IPS-15b (cell line): ENCODE results near the gene DIAPH2.

Experiments
- H3K27me3 ChIP-seq: one replicate; pipeline ENCODE4 v1.6.1; 2013; ENCODE audit warnings: low read length; ENCODE audit not compliant: control insufficient read depth, insufficient read depth
- H3K36me3 ChIP-seq: one replicate; pipeline ENCODE4 v1.6.1; 2013; ENCODE audit warnings: low read length; ENCODE audit not compliant: control insufficient read depth, insufficient read depth
- H3K4me1 ChIP-seq: one replicate; pipeline ENCODE4 v1.6.1; 2013; ENCODE audit warnings: mild to moderate bottlenecking, low read length; ENCODE audit not compliant: control insufficient read depth, insufficient read depth
- H3K4me3 ChIP-seq: one replicate; pipeline ENCODE4 v1.5.1; 2013; ENCODE audit warnings: low read depth, low read length
- H3K9ac ChIP-seq: one replicate; pipeline ENCODE4 v1.6.1; 2013; ENCODE audit warnings: low read depth, mild to moderate bottlenecking, low read length
- H3K9me3 ChIP-seq: one replicate; pipeline ENCODE4 v1.6.1; 2013; ENCODE audit warnings: mild to moderate bottlenecking, low read length; ENCODE audit not compliant: control insufficient read depth, insufficient read depth

DIAPH2 gene

DNA sequence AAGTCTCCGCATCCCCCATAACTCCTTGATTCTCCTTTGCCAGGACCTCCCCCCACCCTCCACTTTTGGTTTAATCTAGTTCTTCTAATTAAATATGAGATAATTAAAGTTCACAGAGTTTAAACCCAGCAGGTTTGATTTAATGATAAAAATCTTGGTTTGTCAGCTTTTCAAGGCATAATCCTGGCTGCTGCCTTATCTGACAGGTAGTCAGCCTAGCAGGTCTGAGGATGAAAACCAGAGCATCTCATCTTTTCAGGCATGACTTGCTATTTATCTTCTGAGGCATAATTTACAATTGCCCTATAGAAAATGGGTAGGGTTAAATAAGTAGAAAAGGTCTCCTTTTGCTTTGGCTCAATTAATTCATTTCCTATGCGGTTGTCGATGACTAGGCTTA lies 790.3 kb downstream of the DIAPH2 start:
- Histone ChIP-seq H3K9me3 (no peaks in the 10 kb centered on the region), H3K4me3 (no peak overlapping the region), H3K27me3 (no peaks in the 10 kb centered on the region), H3K4me1 (no peaks in the 10 kb centered on the region), H3K36me3 (no peaks in the 10 kb centered on the region), H3K9ac (no peak overlapping the region)

DNA sequence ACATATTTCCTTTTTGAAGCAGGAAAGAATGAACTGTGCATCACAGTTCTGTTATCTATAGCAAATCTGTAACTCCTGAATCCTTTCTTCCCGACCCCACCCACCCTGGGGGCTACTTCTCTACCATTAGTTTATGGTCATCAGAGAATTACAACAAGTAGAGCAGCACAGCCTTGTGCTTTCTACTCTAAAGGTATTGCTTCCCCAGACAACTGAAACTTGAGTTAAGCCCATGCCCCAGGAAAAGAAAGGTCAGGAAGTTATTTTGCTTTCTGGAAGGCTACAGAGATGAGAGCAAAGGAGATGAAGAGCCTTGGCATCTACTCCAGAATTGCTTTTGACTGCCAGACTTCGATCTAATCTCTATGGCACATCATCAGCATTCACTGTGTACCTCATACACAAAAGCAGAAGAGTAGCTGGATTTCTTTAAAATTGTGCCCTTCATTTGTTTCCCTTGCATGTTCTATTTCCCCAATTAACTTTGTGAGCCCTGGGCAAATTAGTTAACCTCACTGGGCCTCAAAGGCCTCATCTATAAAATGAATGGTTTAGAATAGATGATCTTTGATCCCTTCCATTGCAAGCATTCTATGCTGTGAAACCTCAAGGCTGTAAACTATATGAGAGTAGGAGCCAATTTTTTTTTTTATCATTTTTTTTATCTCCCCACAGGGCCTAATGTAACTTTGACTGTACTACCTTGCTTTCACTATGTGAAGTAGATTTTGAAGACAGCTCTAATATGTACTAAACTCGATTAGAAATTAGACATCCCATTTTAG lies 794.7 kb downstream of the DIAPH2 start:
- H3K36me3 ChIP-seq: no peaks in the 10 kb centered on the region
- no peaks in the 10 kb centered on the region for H3K27me3 ChIP-seq
- H3K9me3 ChIP-seq: no peaks in the 10 kb centered on the region
- H3K4me1 ChIP-seq: peaks cover 22% of the 10 kb centered on the region
- no peak overlapping the region for H3K9ac ChIP-seq
- no peak overlapping the region for H3K4me3 ChIP-seq

DNA sequence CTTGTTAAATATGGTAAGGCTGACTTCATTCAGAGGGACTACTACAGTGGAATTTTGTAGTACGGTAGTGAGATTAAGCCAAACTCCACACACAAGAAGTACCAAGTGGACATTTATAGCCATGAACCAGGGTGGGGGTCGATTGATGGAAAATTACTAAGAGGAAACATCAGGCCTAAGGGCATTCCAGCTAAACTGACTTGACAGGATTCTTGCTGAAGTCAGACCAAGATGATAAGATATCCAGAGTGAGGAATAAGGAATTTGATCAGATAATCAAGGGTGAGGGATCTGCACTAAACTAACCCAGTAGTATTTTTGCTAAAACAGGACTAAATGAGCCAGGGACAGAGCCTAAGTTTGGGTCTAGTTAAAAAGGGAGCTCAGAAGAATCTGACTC lies 796.6 kb downstream of the DIAPH2 start:
- H3K9me3 ChIP-seq: no peaks in the 10 kb centered on the region
- H3K27me3 ChIP-seq: no peaks in the 10 kb centered on the region
- no peaks in the 10 kb centered on the region for H3K36me3 ChIP-seq
- no peak overlapping the region for H3K9ac ChIP-seq
- peaks cover 22% of the 10 kb centered on the region for H3K4me1 ChIP-seq
- no peak overlapping the region for H3K4me3 ChIP-seq

DNA sequence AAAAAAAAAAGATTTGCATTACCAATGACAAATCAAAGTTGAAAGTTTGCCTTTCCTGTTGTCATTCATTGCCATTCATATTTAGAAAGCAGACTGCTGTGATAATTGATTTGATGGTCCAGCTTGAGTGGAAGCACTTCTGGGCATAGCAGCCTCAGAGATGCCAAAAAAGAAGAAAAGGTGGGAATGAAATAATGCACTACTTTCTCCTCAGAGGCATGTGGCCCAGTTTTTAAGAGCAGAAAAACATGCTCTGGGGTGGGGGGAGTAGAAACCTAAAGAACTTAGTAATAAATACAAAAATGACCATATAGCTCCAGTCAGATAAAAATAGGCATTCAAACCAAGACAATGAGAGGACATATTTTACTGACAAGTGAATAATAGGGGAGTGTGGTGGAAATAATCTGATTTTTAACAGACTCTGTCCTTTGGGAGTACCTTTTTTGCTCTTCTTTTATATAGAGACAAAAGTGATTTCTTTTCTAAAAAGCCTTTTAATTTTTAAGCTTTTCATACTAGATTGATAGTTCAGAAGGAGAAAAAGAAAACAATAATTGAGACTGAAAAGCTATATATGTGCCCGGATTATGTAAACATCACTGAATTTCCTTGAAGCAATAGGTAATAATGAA lies 798.1 kb downstream of the DIAPH2 start:
- no peaks in the 10 kb centered on the region for H3K9me3 ChIP-seq
- no peak overlapping the region for H3K9ac ChIP-seq
- no peaks in the 10 kb centered on the region for H3K27me3 ChIP-seq
- H3K4me1 ChIP-seq: peaks cover 22% of the 10 kb centered on the region
- no peaks in the 10 kb centered on the region for H3K36me3 ChIP-seq
- no peak overlapping the region for H3K4me3 ChIP-seq

DNA sequence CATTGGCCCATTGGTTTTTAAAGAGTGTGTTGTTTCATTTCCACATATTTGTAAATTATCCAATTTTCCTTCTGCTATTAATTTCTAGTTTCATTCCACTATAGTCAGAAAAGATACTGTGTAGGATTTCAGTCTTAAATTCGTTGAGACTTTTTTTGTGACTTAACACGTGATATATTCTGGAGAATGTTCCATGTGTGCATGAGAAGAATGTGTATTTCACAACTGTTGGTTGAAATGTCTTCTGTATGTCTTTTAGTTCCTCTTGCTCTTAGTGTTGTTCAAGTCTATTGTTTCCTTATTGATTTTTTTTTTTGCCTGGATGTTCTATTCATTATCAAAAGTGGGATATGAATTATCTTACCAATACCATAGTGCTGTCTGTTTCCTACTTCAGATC lies 806.0 kb downstream of the DIAPH2 start:
- Histone ChIP-seq H3K9ac (no peak overlapping the region), H3K4me1 (no peaks in the 10 kb centered on the region), H3K36me3 (no peaks in the 10 kb centered on the region), H3K9me3 (no peaks in the 10 kb centered on the region), H3K27me3 (no peaks in the 10 kb centered on the region), H3K4me3 (no peak overlapping the region)

DNA sequence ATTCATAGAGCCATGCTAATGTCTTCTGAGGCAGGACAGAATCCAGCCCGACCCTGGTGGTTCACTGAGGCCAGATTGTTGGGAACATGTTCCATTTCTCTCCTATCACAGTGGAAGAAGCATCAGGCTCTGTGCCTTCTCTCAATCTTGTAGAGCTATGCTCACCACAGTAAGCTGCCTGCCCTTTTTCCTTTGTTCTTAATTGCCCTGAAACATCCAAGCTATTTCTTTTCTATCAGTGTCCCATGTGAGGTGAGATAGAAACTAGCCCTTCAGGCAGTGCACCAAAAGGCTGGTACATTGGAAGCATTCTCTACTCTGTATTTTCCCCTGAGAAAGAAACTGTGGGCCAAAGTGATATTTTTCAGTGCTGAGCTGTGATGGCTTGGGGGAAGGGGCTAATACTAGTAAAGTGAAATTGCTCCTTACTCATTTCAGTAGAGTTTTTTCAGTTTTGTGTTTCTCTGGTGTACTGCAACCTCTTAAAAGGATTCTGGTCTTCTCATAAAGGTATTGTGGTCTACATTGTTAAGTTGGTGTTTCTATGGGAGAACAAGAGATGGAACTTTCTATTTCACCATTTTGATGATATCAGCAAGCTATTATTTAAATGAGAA lies 810.2 kb downstream of the DIAPH2 start:
- Histone ChIP-seq H3K4me3 (no peak overlapping the region), H3K36me3 (no peaks in the 10 kb centered on the region), H3K9ac (no peak overlapping the region), H3K9me3 (no peaks in the 10 kb centered on the region), H3K4me1 (no peaks in the 10 kb centered on the region), H3K27me3 (no peaks in the 10 kb centered on the region)

DNA sequence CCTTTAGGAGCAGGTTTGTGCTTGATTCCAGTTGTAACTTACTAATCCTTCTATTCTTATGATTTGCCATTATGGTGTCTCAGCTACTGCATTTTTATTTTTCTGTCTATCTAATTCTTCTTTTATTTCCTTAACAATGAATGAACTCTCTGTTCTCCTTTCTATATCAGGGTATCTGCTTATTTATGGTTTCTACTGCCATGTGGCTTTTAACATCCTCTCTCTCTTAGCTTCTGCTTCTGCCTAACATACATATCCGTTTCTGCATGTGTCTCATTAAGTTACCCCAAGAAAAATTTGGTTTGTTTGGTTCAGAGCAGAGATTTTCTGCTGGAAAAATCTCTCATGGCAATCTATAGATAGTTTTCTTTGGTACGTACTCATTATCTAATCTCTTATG lies 813.5 kb downstream of the DIAPH2 start:
- H3K9ac ChIP-seq: no peak overlapping the region
- H3K27me3 ChIP-seq: no peaks in the 10 kb centered on the region
- no peaks in the 10 kb centered on the region for H3K36me3 ChIP-seq
- no peaks in the 10 kb centered on the region for H3K9me3 ChIP-seq
- H3K4me3 ChIP-seq: no peak overlapping the region
- H3K4me1 ChIP-seq: peaks cover under 1% of the 10 kb centered on the region

DNA sequence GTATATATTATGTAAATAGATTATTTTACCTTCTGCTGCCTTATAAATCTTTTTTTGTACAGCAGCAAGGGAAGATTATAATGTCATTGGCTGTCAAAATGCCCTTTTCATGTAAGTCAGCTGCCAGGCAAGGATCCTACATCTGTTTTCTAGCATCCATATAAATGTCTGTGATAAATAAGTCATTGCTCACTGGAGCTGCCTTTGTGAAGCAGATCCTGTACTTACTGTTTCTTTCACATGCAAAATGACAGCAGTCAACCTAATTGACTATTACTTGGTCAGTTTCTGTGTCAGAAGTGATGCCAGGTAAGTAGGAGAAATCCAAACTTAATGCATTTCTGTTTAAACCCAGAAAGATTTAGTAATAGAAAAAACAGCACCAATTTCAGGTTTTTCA lies 819.8 kb downstream of the DIAPH2 start:
- Histone ChIP-seq H3K27me3 (no peaks in the 10 kb centered on the region), H3K9me3 (no peaks in the 10 kb centered on the region), H3K4me1 (peaks cover 23% of the 10 kb centered on the region), H3K9ac (no peak overlapping the region), H3K36me3 (no peaks in the 10 kb centered on the region), H3K4me3 (no peak overlapping the region)

DNA sequence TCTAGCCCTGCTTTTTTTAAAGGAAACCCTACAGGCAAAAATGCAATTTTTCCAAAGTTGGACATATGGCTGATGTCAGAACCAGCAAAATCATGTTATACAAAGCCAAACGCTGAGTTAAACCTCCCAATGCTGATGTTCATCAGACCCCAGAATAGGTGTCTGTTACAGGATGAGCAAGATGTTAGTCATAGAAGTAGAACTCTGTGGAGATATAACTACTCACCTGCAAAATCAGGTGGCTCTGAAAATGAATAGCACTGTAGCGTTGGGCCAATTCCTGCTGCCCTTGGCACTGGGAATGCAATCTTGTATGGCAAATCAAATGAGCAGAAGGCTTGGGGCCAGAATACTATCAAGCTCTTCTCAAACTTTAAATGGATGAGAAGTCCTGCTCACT lies 833.1 kb downstream of the DIAPH2 start:
- Histone ChIP-seq H3K9me3 (no peaks in the 10 kb centered on the region), H3K36me3 (no peaks in the 10 kb centered on the region), H3K4me3 (no peak overlapping the region), H3K27me3 (no peaks in the 10 kb centered on the region), H3K4me1 (peaks cover 2% of the 10 kb centered on the region), H3K9ac (no peak overlapping the region)

DNA sequence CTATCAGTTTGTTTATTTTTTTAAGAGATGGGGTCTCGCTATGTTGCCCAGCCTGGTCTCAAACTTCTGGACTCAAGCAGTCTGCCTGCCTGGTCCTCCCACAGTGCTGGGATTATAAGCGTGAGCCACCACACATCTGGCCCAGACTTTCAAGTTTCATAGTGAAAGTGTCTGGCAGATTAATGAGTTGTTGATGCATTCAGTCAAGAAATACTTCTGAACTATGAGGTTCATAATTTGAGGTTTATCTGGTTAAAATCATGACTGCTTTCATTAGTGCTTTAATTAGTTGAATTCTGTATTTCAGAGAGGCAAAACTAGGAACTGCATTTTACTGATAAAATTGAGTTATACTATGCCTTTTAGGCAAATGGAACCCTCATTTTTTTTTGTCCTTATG lies 837.7 kb downstream of the DIAPH2 start:
- Histone ChIP-seq H3K9ac (no peak overlapping the region), H3K36me3 (no peaks in the 10 kb centered on the region), H3K27me3 (no peaks in the 10 kb centered on the region), H3K4me3 (no peak overlapping the region), H3K9me3 (no peaks in the 10 kb centered on the region), H3K4me1 (no peaks in the 10 kb centered on the region)

DNA sequence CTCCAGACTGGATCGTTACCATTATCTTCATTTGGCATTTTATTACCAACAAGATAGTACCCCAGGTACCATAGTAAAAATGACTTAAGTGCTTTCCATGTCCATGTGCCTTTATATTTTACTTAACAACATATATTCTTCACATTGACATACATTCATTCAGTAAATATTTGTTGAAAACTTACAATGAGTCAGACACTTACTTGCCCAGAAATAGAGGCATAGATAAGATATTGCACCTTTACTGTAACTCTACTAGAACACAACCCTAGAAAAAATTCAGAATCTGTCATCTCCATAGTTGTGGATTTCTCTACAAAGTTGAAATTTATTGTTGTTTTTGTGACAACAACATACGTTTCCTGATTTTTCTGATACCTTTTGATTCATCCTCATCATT lies 839.7 kb downstream of the DIAPH2 start:
- H3K36me3 ChIP-seq: no peaks in the 10 kb centered on the region
- no peak overlapping the region for H3K4me3 ChIP-seq
- H3K4me1 ChIP-seq: no peaks in the 10 kb centered on the region
- no peaks in the 10 kb centered on the region for H3K9me3 ChIP-seq
- H3K27me3 ChIP-seq: no peaks in the 10 kb centered on the region
- no peak overlapping the region for H3K9ac ChIP-seq

DNA sequence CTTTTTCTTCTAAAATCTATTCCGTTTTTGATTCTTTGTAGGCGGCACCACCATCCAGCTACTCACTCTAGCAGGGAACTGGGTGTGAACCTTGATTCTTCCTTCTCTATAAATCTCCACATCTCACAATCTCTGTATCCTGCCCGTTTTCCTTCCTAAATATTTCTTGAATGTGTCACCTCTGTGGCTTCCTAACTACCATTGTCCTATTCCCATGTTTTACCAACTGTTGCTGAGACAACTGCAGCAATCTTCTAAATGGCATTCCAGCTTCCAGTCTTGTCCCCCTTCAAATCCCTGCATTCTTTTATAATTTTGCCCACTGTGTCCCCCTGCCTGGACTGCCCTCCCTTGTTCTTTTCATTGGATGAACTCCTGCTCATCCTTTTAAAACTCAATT lies 840.4 kb downstream of the DIAPH2 start:
- Histone ChIP-seq H3K9me3 (no peaks in the 10 kb centered on the region), H3K36me3 (no peaks in the 10 kb centered on the region), H3K4me3 (no peak overlapping the region), H3K4me1 (no peaks in the 10 kb centered on the region), H3K27me3 (no peaks in the 10 kb centered on the region), H3K9ac (no peak overlapping the region)
